Body of pancreas (tissue), 4 donors: Measurements from ENCODE around the gene FIZ1.

ENCODE experiments used
- CTCF ChIP-seq, 7 experiments: fragments of 450-650 bp in 4 of 7; fragments of 200-600 bp in 3 of 7; sonication (generic) in 3 of 7; IDR thresholded peaks; one replicate each; pipeline ENCODE4 v1.5.1; 2016 to 2019; ENCODE audit warnings: antibody characterized with exemption in 7 of 7
- POLR2A ChIP-seq, 3 donors: fragments of 450-650 bp; IDR thresholded peaks; one replicate each; pipeline ENCODE4 v1.6.1; 2016; ENCODE audit warnings: antibody characterized with exemption in 3 of 3, mild to moderate bottlenecking in 2 of 3

- TF ChIP-seq CTCF (IDR thresholded peaks at IDR 0.05) (no peak), POLR2A (IDR thresholded peaks at IDR 0.05) (no peak)
Measured at GRCh38 chr19:55603115-55603514, 3.8 kb upstream of the FIZ1 start.
